Cardiac fibroblast (primary cell): ENCODE data around the gene SREBF2.

Experiments used
- DNase-seq, 2 donors: peaks; one replicate each; pipeline versions ENCODE4 v3.0.0 to v3.0.0-alpha.2; 2010; ENCODE audit warnings: low read depth in 2 of 2
- H3K4me3 ChIP-seq, 2 donors: replicated peaks in 1 of 2; 1 replicate in 1 of 2; 2 replicates in 1 of 2; pipeline ENCODE4 v1.5.1; 2011; ENCODE audit warnings: low read depth in 2 of 2, low read length in 2 of 2, mild to moderate bottlenecking in 2 of 2, moderate library complexity in 1 of 2
- CTCF ChIP-seq: IDR thresholded peaks from one replicate; pipeline ENCODE4 v1.5.1; 2011; ENCODE audit warnings: low read depth, mild to moderate bottlenecking, low read length, inconsistent platforms

Gene SREBF2

GRCh38 chr22:41920271-41920976 lies 87.5 kb downstream of the SREBF2 start:
- peak overlapping the region in 1 of 2 donors; percentile 49 for H3K4me3 ChIP-seq

GRCh38 chr22:41922328-41922727 lies 89.4 kb downstream of the SREBF2 start:
- TF ChIP-seq CTCF, result no peak
- no peak for DNase-seq
- H3K4me3 ChIP-seq, result no peak overlapping the region

More at GRCh38 chr22:41920271-41920976, 87.5 kb downstream of the SREBF2 start:
- TF ChIP-seq CTCF, result no peak
- no peak for DNase-seq

- no peak for DNase-seq
- H3K4me3 ChIP-seq, result no peak overlapping the region
- no peak for TF ChIP-seq CTCF
Observed at GRCh38 chr22:41922940-41923594, 90.2 kb downstream of the SREBF2 start.

- no peak for DNase-seq
- H3K4me3 ChIP-seq, result no peak overlapping the region
- TF ChIP-seq CTCF, result no peak
Observed at GRCh38 chr22:41923595-41924276, 90.8 kb downstream of the SREBF2 start.

GRCh38 chr22:41925783-41926460 lies 93.0 kb downstream of the SREBF2 start:
- peak; percentile 49 for TF ChIP-seq CTCF
- DNase-seq, result peak; percentile 32 to 51
- peak overlapping the region in 1 of 2 donors; percentile 10 for H3K4me3 ChIP-seq

GRCh38 chr22:41927813-41928212 lies 94.9 kb downstream of the SREBF2 start:
- H3K4me3 ChIP-seq, result no peak overlapping the region
- no peak for DNase-seq

More at GRCh38 chr22:41927813-41928212, 94.9 kb downstream of the SREBF2 start:
- no peak for TF ChIP-seq CTCF
